ENCODE measurements around the gene QPCTL. TPM values are rescaled to one million over a fixed set of nuclear protein-coding genes. Genes with fewer than 3 reads are reported as not detected.

Gene QPCTL
- total and polyA plus RNA-seq, 2 of the 13 experiments (the other 11 are each of a cell fraction or from before 2014, with no cell fraction given), result 16.0 to 19.1 TPM

- TF ChIP-seq NR2F1 (CRISPR knock-in tag; IDR thresholded peaks at IDR 0.05), result peak; percentile 98
- TF ChIP-seq, protein P1, sequence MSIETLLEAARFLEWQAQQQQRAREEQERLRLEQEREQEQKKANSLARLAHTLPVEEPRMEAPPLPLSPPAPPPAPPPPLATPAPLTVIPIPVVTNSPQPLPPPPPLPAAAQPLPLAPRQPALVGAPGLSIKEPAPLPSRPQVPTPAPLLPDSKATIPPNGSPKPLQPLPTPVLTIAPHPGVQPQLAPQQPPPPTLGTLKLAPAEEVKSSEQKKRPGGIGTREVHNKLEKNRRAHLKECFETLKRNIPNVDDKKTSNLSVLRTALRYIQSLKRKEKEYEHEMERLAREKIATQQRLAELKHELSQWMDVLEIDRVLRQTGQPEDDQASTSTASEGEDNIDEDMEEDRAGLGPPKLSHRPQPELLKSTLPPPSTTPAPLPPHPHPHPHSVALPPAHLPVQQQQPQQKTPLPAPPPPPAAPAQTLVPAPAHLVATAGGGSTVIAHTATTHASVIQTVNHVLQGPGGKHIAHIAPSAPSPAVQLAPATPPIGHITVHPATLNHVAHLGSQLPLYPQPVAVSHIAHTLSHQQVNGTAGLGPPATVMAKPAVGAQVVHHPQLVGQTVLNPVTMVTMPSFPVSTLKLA (IDR thresholded peaks at IDR 0.05), result peak; percentile 88
- TF ChIP-seq FOSL2 (CRISPR knock-in tag; IDR thresholded peaks at IDR 0.05), result peak; percentile 69
- TF ChIP-seq ZNF816 (CRISPR knock-in tag; IDR thresholded peaks at IDR 0.05; ENCODE audit: borderline replicate concordance), result no peak
- TF ChIP-seq ELF3 (CRISPR knock-in tag; IDR thresholded peaks at IDR 0.05), result peak; percentile 77
- TF ChIP-seq NFIB (CRISPR knock-in tag; IDR thresholded peaks at IDR 0.05; ENCODE audit: borderline replicate concordance), result no peak
- no peak for TF ChIP-seq GTF3A (CRISPR knock-in tag; conservative IDR thresholded peaks at IDR 0.05)
- TF ChIP-seq, protein P2, sequence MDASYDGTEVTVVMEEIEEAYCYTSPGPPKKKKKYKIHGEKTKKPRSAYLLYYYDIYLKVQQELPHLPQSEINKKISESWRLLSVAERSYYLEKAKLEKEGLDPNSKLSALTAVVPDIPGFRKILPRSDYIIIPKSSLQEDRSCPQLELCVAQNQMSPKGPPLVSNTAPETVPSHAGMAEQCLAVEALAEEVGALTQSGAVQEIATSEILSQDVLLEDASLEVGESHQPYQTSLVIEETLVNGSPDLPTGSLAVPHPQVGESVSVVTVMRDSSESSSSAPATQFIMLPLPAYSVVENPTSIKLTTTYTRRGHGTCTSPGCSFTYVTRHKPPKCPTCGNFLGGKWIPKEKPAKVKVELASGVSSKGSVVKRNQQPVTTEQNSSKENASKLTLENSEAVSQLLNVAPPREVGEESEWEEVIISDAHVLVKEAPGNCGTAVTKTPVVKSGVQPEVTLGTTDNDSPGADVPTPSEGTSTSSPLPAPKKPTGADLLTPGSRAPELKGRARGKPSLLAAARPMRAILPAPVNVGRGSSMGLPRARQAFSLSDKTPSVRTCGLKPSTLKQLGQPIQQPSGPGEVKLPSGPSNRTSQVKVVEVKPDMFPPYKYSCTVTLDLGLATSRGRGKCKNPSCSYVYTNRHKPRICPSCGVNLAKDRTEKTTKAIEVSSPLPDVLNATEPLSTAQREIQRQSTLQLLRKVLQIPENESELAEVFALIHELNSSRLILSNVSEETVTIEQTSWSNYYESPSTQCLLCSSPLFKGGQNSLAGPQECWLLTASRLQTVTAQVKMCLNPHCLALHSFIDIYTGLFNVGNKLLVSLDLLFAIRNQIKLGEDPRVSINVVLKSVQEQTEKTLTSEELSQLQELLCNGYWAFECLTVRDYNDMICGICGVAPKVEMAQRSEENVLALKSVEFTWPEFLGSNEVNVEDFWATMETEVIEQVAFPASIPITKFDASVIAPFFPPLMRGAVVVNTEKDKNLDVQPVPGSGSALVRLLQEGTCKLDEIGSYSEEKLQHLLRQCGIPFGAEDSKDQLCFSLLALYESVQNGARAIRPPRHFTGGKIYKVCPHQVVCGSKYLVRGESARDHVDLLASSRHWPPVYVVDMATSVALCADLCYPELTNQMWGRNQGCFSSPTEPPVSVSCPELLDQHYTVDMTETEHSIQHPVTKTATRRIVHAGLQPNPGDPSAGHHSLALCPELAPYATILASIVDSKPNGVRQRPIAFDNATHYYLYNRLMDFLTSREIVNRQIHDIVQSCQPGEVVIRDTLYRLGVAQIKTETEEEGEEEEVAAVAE (CRISPR knock-in tag; IDR thresholded peaks at IDR 0.05; ENCODE audit: borderline replicate concordance), result peak; percentile 99
- TF ChIP-seq, protein P3, sequence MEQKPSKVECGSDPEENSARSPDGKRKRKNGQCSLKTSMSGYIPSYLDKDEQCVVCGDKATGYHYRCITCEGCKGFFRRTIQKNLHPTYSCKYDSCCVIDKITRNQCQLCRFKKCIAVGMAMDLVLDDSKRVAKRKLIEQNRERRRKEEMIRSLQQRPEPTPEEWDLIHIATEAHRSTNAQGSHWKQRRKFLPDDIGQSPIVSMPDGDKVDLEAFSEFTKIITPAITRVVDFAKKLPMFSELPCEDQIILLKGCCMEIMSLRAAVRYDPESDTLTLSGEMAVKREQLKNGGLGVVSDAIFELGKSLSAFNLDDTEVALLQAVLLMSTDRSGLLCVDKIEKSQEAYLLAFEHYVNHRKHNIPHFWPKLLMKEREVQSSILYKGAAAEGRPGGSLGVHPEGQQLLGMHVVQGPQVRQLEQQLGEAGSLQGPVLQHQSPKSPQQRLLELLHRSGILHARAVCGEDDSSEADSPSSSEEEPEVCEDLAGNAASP (CRISPR knock-in tag; IDR thresholded peaks at IDR 0.05; ENCODE audit: borderline replicate concordance), result no peak
- TF ChIP-seq, protein P4, sequence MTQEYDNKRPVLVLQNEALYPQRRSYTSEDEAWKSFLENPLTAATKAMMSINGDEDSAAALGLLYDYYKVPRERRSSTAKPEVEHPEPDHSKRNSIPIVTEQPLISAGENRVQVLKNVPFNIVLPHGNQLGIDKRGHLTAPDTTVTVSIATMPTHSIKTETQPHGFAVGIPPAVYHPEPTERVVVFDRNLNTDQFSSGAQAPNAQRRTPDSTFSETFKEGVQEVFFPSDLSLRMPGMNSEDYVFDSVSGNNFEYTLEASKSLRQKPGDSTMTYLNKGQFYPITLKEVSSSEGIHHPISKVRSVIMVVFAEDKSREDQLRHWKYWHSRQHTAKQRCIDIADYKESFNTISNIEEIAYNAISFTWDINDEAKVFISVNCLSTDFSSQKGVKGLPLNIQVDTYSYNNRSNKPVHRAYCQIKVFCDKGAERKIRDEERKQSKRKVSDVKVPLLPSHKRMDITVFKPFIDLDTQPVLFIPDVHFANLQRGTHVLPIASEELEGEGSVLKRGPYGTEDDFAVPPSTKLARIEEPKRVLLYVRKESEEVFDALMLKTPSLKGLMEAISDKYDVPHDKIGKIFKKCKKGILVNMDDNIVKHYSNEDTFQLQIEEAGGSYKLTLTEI (CRISPR knock-in tag; conservative IDR thresholded peaks at IDR 0.05), result no peak
- TF ChIP-seq STAG1 (CRISPR knock-in tag; IDR thresholded peaks at IDR 0.05), result no peak
- 0 out of 2 replicates have a peak, but pooled peaks have one; percentile 55 for TF ChIP-seq ZNF383 (CRISPR knock-in tag; IDR thresholded peaks at IDR 0.05; ENCODE audit: borderline replicate concordance)
- TF ChIP-seq ZFY (CRISPR knock-in tag; IDR thresholded peaks at IDR 0.05), result peak; percentile 51; the same call in 1 of the 2 replicates
- peak; percentile 34; the same call in 1 of the 2 replicates for TF ChIP-seq CEBPB (IDR thresholded peaks at IDR 0.05; ENCODE audit: borderline replicate concordance, low read depth, low read length)
- TF ChIP-seq NR2C2 (CRISPR knock-in tag; IDR thresholded peaks at IDR 0.05; ENCODE audit: borderline replicate concordance), result peak; percentile 83
- TF ChIP-seq ZNF800 (CRISPR knock-in tag; IDR thresholded peaks at IDR 0.05), result peak; percentile 38; the same call in 1 of the 2 replicates
Observed at GRCh38 chr19:45717131-45717982, 24.9 kb downstream of the QPCTL start (continued).
